H1 (cell line): ENCODE measurements around the gene COL27A1. TPM values are rescaled to one million over a fixed set of nuclear protein-coding genes. Genes with fewer than 3 reads are reported as not detected.

Source experiments
- BRCA1 ChIP-seq: IDR thresholded peaks from 2 replicates; pipeline ENCODE4 v1.6.1; 2012; ENCODE audit warnings: low read depth, low read length, improper control_type of control experiment
- CHD7 ChIP-seq: fragments of 300-600 bp; sonication (generic); IDR thresholded peaks from 2 replicates; pipeline ENCODE4 v1.7.1; 2012; ENCODE audit warnings: low read length, moderate library complexity, mild to moderate bottlenecking, inconsistent platforms; ENCODE audit not compliant: insufficient replicate concordance
- JUND ChIP-seq: IDR thresholded peaks from 2 replicates; pipeline ENCODE4 v1.6.1; 2011; ENCODE audit warnings: mild to moderate bottlenecking, improper control_type of control experiment, low read length
- POLR2A ChIP-seq, 2 experiments: IDR thresholded peaks; 1 replicate in 1 of 2; 2 replicates in 1 of 2; pipeline ENCODE4 v1.6.1; 2011; ENCODE audit warnings: low read depth in 2 of 2, low read length in 2 of 2, mild to moderate bottlenecking in 2 of 2; ENCODE audit errors: control extremely low read depth in 1 of 2
- RBBP5 ChIP-seq: IDR thresholded peaks from 2 replicates; pipeline ENCODE4 v1.7.1; 2012; ENCODE audit warnings: low read depth, mild to moderate bottlenecking, inconsistent platforms, low read length, moderate library complexity, borderline replicate concordance
- TAF1 ChIP-seq: IDR thresholded peaks from 2 replicates; pipeline ENCODE4 v1.6.1; 2011; ENCODE audit warnings: mild to moderate bottlenecking, low read depth, low read length
- polyA plus RNA-seq, 7 experiments: library from polyadenylated mRNA; depleted of rRNA in 3 of 7; stranded (reverse) in 5 of 7; unstranded in 2 of 7; fragments of >200 nt in 5 of 7; fragments of 200-250 nt in 2 of 7; gene quantifications; 1 replicate in 5 of 7; 2 replicates in 1 of 7; 4 replicates in 1 of 7; pipeline versions ENCODE4 v1.2.1 to v1.2.3, GENCODE V29; 2011 to 2013; ENCODE audit warnings: missing spikeins in 2 of 7, mixed read lengths in 2 of 7
- total RNA-seq: library from RNA; stranded (reverse); fragmentation: NEBNext Ultra II Directional; extraction: Animal tissue kit (Norgen Biotek cat#: 25700); gene quantifications from 2 replicates; pipeline ENCODE4 v1.2.1, GENCODE V29; 2021

Gene COL27A1
- total and polyA plus RNA-seq, 2 of the 8 experiments (the other 6 are each of a cell fraction or from before 2014, with no cell fraction given) = 15.1 to 22.8 TPM

DNA sequence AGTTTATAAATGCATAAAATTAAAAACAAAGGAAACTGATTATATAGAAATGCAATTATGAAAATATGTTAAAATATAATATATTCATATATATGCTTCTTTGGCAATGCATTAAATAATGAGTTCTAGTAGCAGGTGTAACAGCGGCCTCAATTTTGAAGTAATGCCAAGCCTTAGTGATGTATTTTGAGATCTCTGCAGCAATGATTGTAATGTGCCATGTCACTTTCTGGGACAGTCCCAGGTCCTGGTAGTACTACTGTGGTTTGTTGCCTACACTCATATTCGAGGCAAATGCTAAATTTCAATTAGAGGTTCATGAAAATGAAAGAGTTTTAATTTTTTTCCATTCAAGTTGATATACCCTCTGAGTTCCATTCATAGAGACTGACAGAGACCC, 91.7 kb downstream of the COL27A1 start (continued):
- no peak for TF ChIP-seq CHD7
- no peak for TF ChIP-seq BRCA1
- TF ChIP-seq POLR2A (IDR thresholded peaks at IDR 0.05; ENCODE audit: control extremely low read depth in 1 of 2, low read depth in 2 of 2, low read length in 2 of 2) = no peak
- no peak for TF ChIP-seq JUND
- TF ChIP-seq TAF1 = no peak
- TF ChIP-seq RBBP5 = no peak
